H1 (cell line): ENCODE measurements around the gene GSDME. TPM values are rescaled to one million over a fixed set of nuclear protein-coding genes. Genes with fewer than 3 reads are reported as not detected.

Source experiments
- CTCF ChIA-PET: fragments of 300-600 bp; sonication (Branson Sonifier 250); formaldehyde crosslinking; loops from one replicate; lab custom pipeline; 2021; ENCODE audit not compliant: partially characterized antibody; lab: Charles Lee
- POLR2A ChIA-PET: fragments of 300-600 bp; sonication (Branson Sonifier 250); formaldehyde crosslinking; loops from one replicate; lab custom pipeline; 2021; ENCODE audit warnings: inconsistent platforms; ENCODE audit not compliant: partially characterized antibody; lab: Charles Lee
- DNase-seq, 2 experiments: peaks; one replicate each; pipeline versions ENCODE4 v3.0.0 to v3.0.0-alpha.2; 2010 to 2022; ENCODE audit warnings: low spot score in 2 of 2, low read depth in 1 of 2, mixed read lengths in 1 of 2
- FAIRE-seq: peaks from 2 replicates; lab custom pipeline; 2011; peaks lifted over from hg19 to GRCh38; lab: Jason Lieb, UNC
- H2AFZ ChIP-seq: 2 replicates; pipeline ENCODE4 v1.8.1; 2012; ENCODE audit warnings: low read length, inconsistent platforms
- H2AK5ac ChIP-seq: 2 replicates; pipeline ENCODE4 v1.6.1; 2013; ENCODE audit warnings: low read depth, low read length
- H2BK120ac ChIP-seq: replicated peaks from 2 replicates; pipeline ENCODE3; 2013; ENCODE audit warnings: low read depth, low read length, inconsistent platforms
- H2BK12ac ChIP-seq: 2 replicates; pipeline ENCODE4 v1.6.1; 2013; ENCODE audit warnings: low read depth, low read length
- H2BK15ac ChIP-seq: 2 replicates; pipeline ENCODE4 v1.6.1; 2013; ENCODE audit warnings: low read length
- H2BK20ac ChIP-seq: 2 replicates; pipeline ENCODE4 v1.6.1; 2013; ENCODE audit warnings: low read length
- H2BK5ac ChIP-seq: 2 replicates; pipeline ENCODE4 v1.6.1; 2013; ENCODE audit warnings: low read depth, low read length
- H3K14ac ChIP-seq: 2 replicates; pipeline ENCODE4 v1.6.1; 2013; ENCODE audit warnings: inconsistent platforms; ENCODE audit not compliant: insufficient read length
- H3K18ac ChIP-seq: 2 replicates; pipeline ENCODE4 v1.6.1; 2013; ENCODE audit warnings: low read length; ENCODE audit errors: extremely low read depth
- H3K23ac ChIP-seq: 2 replicates; pipeline ENCODE4 v1.6.1; 2013; ENCODE audit warnings: inconsistent platforms; ENCODE audit not compliant: insufficient read length
- H3K23me2 ChIP-seq: 2 replicates; pipeline ENCODE4 v1.6.1; 2013; ENCODE audit warnings: low read depth, low read length
- H3K27ac ChIP-seq: 2 replicates; pipeline ENCODE4 v1.6.1; 2011; ENCODE audit warnings: low read depth, low read length, inconsistent platforms
- H3K27me3 ChIP-seq, 4 experiments: replicated peaks in 1 of 4; 1 replicate in 1 of 4; 2 replicates in 3 of 4; pipeline versions ENCODE4 v1.6.1 to v1.8.1; 2011 to 2013; ENCODE audit warnings: low read length in 3 of 4, mild to moderate bottlenecking in 3 of 4, inconsistent platforms in 2 of 4, mixed read lengths in 2 of 4, moderate library complexity in 1 of 4; ENCODE audit not compliant: control insufficient read depth in 3 of 4, insufficient read depth in 3 of 4; ENCODE audit errors: extremely low read depth in 1 of 4
- H3K36me3 ChIP-seq, 4 experiments: 2 replicates each; pipeline versions ENCODE4 v1.6.1 to v1.8.1; 2011 to 2013; ENCODE audit warnings: mild to moderate bottlenecking in 4 of 4, low read length in 3 of 4, moderate library complexity in 2 of 4, control low read depth in 1 of 4, inconsistent platforms in 1 of 4; ENCODE audit not compliant: insufficient read depth in 4 of 4, control insufficient read depth in 2 of 4
- H3K4ac ChIP-seq: replicated peaks from 2 replicates; pipeline ENCODE3; 2013; ENCODE audit warnings: low read length, low read depth, mixed read lengths, inconsistent platforms; ENCODE audit not compliant: insufficient read length
- H3K4me1 ChIP-seq, 4 experiments: replicated peaks in 1 of 4; 1 replicate in 1 of 4; 2 replicates in 3 of 4; pipeline versions ENCODE4 v1.6.1 to v1.8.1; 2011 to 2013; ENCODE audit warnings: low read length in 3 of 4, inconsistent platforms in 2 of 4, mixed read lengths in 1 of 4; ENCODE audit not compliant: insufficient read depth in 4 of 4, control insufficient read depth in 3 of 4
- H3K4me2 ChIP-seq, 2 experiments: 2 replicates each; pipeline versions ENCODE4 v1.6.1 to v1.8.1; 2011 to 2013; ENCODE audit warnings: low read depth in 2 of 2, low read length in 2 of 2, control low read depth in 1 of 2, inconsistent platforms in 1 of 2, mild to moderate bottlenecking in 1 of 2; ENCODE audit not compliant: insufficient read depth in 1 of 2
- H3K4me3 ChIP-seq, 4 experiments: fragments of 200-600, 300-600 bp in 1 of 4; sonication (generic), shearing (Covaris generic), sonication (Bioruptor Twin) in 1 of 4; 2 replicates each; pipeline versions ENCODE4 v1.5.1 to v1.8.1; 2011 to 2016; ENCODE audit warnings: low read length in 4 of 4, low read depth in 3 of 4, control low read depth in 2 of 4, inconsistent platforms in 2 of 4, mild to moderate bottlenecking in 2 of 4, mixed read lengths in 1 of 4, moderate library complexity in 1 of 4; ENCODE audit not compliant: insufficient read depth in 2 of 4; ENCODE audit errors: extremely low read depth in 1 of 4
- H3K56ac ChIP-seq: replicated peaks from 2 replicates; pipeline ENCODE3; 2013; ENCODE audit warnings: low read depth, mild to moderate bottlenecking, mixed read lengths, low read length, inconsistent platforms; ENCODE audit not compliant: insufficient read length
- H3K79me1 ChIP-seq: 2 replicates; pipeline ENCODE4 v1.6.1; 2013; ENCODE audit warnings: low read depth, low read length, control low read depth
- H3K79me2 ChIP-seq, 2 experiments: 2 replicates each; pipeline versions ENCODE4 v1.6.1 to v1.8.1; 2012 to 2013; ENCODE audit warnings: low read length in 2 of 2, mild to moderate bottlenecking in 2 of 2, inconsistent platforms in 1 of 2; ENCODE audit not compliant: insufficient read depth in 2 of 2, control insufficient read depth in 1 of 2
- H3K9ac ChIP-seq, 4 experiments: replicated peaks in 1 of 4; 1 replicate in 1 of 4; 2 replicates in 3 of 4; pipeline versions ENCODE4 v1.6.1 to v1.8.1; 2011 to 2013; ENCODE audit warnings: low read depth in 3 of 4, low read length in 3 of 4, control low read depth in 2 of 4, mild to moderate bottlenecking in 2 of 4, moderate library complexity in 2 of 4, inconsistent platforms in 1 of 4; ENCODE audit errors: extremely low read depth in 1 of 4
- H3K9me3 ChIP-seq, 2 experiments: 2 replicates each; pipeline versions ENCODE4 v1.6.1 to v1.8.1; 2012 to 2013; ENCODE audit warnings: mild to moderate bottlenecking in 2 of 2, moderate library complexity in 2 of 2, control low read depth in 1 of 2, inconsistent platforms in 1 of 2, low read depth in 1 of 2, low read length in 1 of 2, mixed read lengths in 1 of 2; ENCODE audit not compliant: insufficient read depth in 2 of 2
- H4K20me1 ChIP-seq, 2 experiments: replicated peaks in 1 of 2; 2 replicates each; pipeline versions ENCODE3 to v1.8.1; 2011 to 2013; ENCODE audit warnings: inconsistent platforms in 2 of 2, low read length in 2 of 2, mild to moderate bottlenecking in 1 of 2; ENCODE audit not compliant: insufficient read depth in 2 of 2, control insufficient read depth in 1 of 2
- H4K5ac ChIP-seq: 2 replicates; pipeline ENCODE4 v1.6.1; 2013; ENCODE audit warnings: low read length, low read depth, mixed read lengths, inconsistent platforms; ENCODE audit not compliant: insufficient read length
- H4K8ac ChIP-seq: 2 replicates; pipeline ENCODE4 v1.8.0; 2013; ENCODE audit warnings: mild to moderate bottlenecking, moderate library complexity, low read length, inconsistent platforms; ENCODE audit not compliant: insufficient read depth; ENCODE audit errors: extremely low read depth
- H4K91ac ChIP-seq: replicated peaks from 2 replicates; pipeline ENCODE3; 2013; ENCODE audit warnings: low read length, mixed read lengths, inconsistent platforms; ENCODE audit not compliant: insufficient read length
- ASH2L ChIP-seq: fragments of 200-600, 300-600 bp; sonication (generic); IDR thresholded peaks from one replicate; pipeline ENCODE4 v1.7.1; 2017; ENCODE audit warnings: low read length
- BRCA1 ChIP-seq: IDR thresholded peaks from 2 replicates; pipeline ENCODE4 v1.6.1; 2012; ENCODE audit warnings: low read depth, low read length, improper control_type of control experiment
- CHD1 ChIP-seq: IDR thresholded peaks from 2 replicates; pipeline ENCODE4 v1.6.1; 2012; ENCODE audit warnings: low read depth, low read length, improper control_type of control experiment
- CTBP2 ChIP-seq: IDR thresholded peaks from 2 replicates; pipeline ENCODE4 v1.7.0; 2011; ENCODE audit warnings: borderline replicate concordance, mild to moderate bottlenecking, moderate library complexity, mixed read lengths, low read length; ENCODE audit not compliant: insufficient read depth, insufficient read length
- EGR1 ChIP-seq: IDR thresholded peaks from 2 replicates; pipeline ENCODE4 v1.6.1; 2011; ENCODE audit warnings: low read depth, low read length, borderline replicate concordance
- JUN ChIP-seq: IDR thresholded peaks from 2 replicates; pipeline ENCODE4 v1.6.1; 2011; ENCODE audit warnings: low read depth, mild to moderate bottlenecking, improper control_type of control experiment, low read length
- KDM1A ChIP-seq: fragments of 200-600, 300-600 bp; sonication (generic); IDR thresholded peaks from 2 replicates; pipeline ENCODE4 v1.7.1; 2016; ENCODE audit warnings: mild to moderate bottlenecking, low read length, borderline replicate concordance
- MAFK ChIP-seq: IDR thresholded peaks from 2 replicates; pipeline ENCODE4 v1.6.1; 2012; ENCODE audit warnings: low read depth, mild to moderate bottlenecking, improper control_type of control experiment, low read length
- NANOG ChIP-seq: IDR thresholded peaks from 2 replicates; pipeline ENCODE4 v1.6.1; 2011; ENCODE audit warnings: low read length, low read depth, mild to moderate bottlenecking, inconsistent platforms; ENCODE audit not compliant: insufficient read depth, poor library complexity, severe bottlenecking
- SP2 ChIP-seq: IDR thresholded peaks from 2 replicates; pipeline ENCODE4 v1.6.1; 2012; ENCODE audit warnings: mild to moderate bottlenecking, low read length, inconsistent platforms
- SRF ChIP-seq: IDR thresholded peaks from 2 replicates; pipeline ENCODE4 v1.6.1; 2011; ENCODE audit warnings: mild to moderate bottlenecking, low read depth, low read length, moderate library complexity
- WGBS, 2 experiments: shearing (Covaris generic) in 1 of 2; methylation state at CpG; one replicate each; pipeline versions ENCODE4 v1.1.6 to v1.1.7; 2013 to 2015; ENCODE audit warnings: low lambda C conversion rate in 2 of 2, mixed read lengths in 2 of 2, inconsistent platforms in 1 of 2, low coverage in 1 of 2, missing lambda C conversion rate in 1 of 2; ENCODE audit not compliant: insufficient replicate concordance in 2 of 2, insufficient coverage in 1 of 2, insufficient read length in 1 of 2; ENCODE audit errors: extremely low coverage in 1 of 2, missing lambda C conversion rate in 1 of 2; 5-methylcytosine and 5-hydroxymethylcytosine counted together
- polyA plus RNA-seq, 7 experiments: library from polyadenylated mRNA; depleted of rRNA in 3 of 7; stranded (reverse) in 5 of 7; unstranded in 2 of 7; fragments of >200 nt in 5 of 7; fragments of 200-250 nt in 2 of 7; gene quantifications; 1 replicate in 5 of 7; 2 replicates in 1 of 7; 4 replicates in 1 of 7; pipeline versions ENCODE4 v1.2.1 to v1.2.3, GENCODE V29; 2011 to 2013; ENCODE audit warnings: missing spikeins in 2 of 7, mixed read lengths in 2 of 7
- total RNA-seq: library from RNA; stranded (reverse); fragmentation: NEBNext Ultra II Directional; extraction: Animal tissue kit (Norgen Biotek cat#: 25700); gene quantifications from 2 replicates; pipeline ENCODE4 v1.2.1, GENCODE V29; 2021
- TF ChIP-seq, protein P1 (sequence below): IDR thresholded peaks from 2 replicates; pipeline ENCODE4 v1.6.1; 2012; ENCODE audit warnings: inconsistent platforms

Gene GSDME
- total and polyA plus RNA-seq, 2 of the 8 experiments (the other 6 are each of a cell fraction or from before 2014, with no cell fraction given): 5.4 to 7.6 TPM

DNA sequence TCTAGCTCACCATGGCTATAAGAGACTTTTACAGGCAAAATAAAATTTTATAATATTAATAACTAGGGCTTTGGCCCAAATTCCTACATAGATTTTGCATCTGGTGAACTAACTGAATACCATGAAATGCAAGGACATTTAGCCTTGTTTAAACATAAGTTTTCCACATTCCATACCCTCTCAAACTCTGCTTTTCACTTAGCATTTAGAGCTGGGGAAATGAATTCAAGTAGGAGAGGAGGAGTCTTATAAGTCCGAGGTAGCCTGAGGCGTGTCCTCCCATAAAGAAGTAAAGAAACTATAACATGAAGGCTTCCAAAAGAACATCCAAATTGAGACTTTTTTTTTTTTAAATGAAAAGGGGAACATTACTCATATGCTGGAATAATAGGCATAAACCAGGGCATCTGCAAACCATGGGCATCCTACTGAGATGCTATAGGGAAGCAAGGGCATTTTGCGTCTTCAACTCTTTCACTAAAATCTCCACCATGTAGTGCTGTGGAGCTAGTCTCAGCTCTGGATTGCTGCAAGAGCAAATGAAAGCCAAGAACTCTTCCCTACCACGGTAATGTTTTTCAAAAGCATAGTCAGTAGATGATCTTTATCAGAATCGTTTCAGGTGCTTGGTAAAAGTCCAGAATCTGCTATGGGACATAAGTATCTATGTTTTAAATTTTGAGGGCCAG, 104.9 kb downstream of the GSDME start:
- no peak overlapping the region for H4K91ac ChIP-seq
- no peaks in the 10 kb centered on the region for H3K23me2 ChIP-seq
- H4K5ac ChIP-seq: no peak overlapping the region
- FAIRE-seq (peak; percentile 62), DNase-seq (no peak)
- no peaks in the 10 kb centered on the region; the same call in 1 of the 2 replicates for H3K79me1 ChIP-seq
- no peak overlapping the region for H2BK120ac ChIP-seq
- H3K56ac ChIP-seq: no peak overlapping the region
- no peak overlapping the region for H2AFZ ChIP-seq
- no peaks in the 10 kb centered on the region for H3K9me3 ChIP-seq
- CTCF ChIA-PET: no interaction called here
- no peaks in the 10 kb centered on the region; a peak in 2 of 8 replicates for H3K36me3 ChIP-seq
- no peak overlapping the region for H3K9ac ChIP-seq
- H3K79me2 ChIP-seq: 0 out of 4 replicates have a peak, but pooled peaks cover 0 to 2% of the 10 kb centered on the region in 2 experiments
- no peak overlapping the region for H3K18ac ChIP-seq
- H3K4me1 ChIP-seq: no peaks in the 10 kb centered on the region
- no peak overlapping the region for H3K4me3 ChIP-seq
- no peak overlapping the region for H2AK5ac ChIP-seq
- no peak overlapping the region for H3K4me2 ChIP-seq
- H3K14ac ChIP-seq: no peak overlapping the region
- no peak overlapping the region for H3K27ac ChIP-seq
- H4K20me1 ChIP-seq: peaks cover 0 to 2% of the 10 kb centered on the region in 2 experiments
- H3K27me3 ChIP-seq: no peaks in the 10 kb centered on the region
- WGBS, 2 experiments: 67% methylated on average over 5 of the region's 5 CpGs; no CpG with 5 or more reads in 1 of the 2 experiments
- H2BK12ac ChIP-seq: no peak overlapping the region
- POLR2A ChIA-PET: interaction anchor here (0.6 kb wide), 2 partner anchors 9 to 941 kb away, joined by 3 read pairs; no protein-coding TSS in a partner anchor
- peak overlapping the region; percentile 53 for H3K4ac ChIP-seq
- no peak overlapping the region for H2BK5ac ChIP-seq
- H4K8ac ChIP-seq: no peak overlapping the region
- H2BK20ac ChIP-seq: no peak overlapping the region
- no peak overlapping the region for H3K23ac ChIP-seq
- TF ChIP-seq JUN: no peak
- TF ChIP-seq SRF: no peak
- no peak for TF ChIP-seq BRCA1
- TF ChIP-seq CHD1: no peak
- no peak for TF ChIP-seq SP2
- no peak for TF ChIP-seq CTBP2
- TF ChIP-seq ASH2L: no peak
- TF ChIP-seq KDM1A: no peak
- TF ChIP-seq NANOG: no peak
- no peak for TF ChIP-seq MAFK
- TF ChIP-seq EGR1: no peak
- TF ChIP-seq, protein P1, sequence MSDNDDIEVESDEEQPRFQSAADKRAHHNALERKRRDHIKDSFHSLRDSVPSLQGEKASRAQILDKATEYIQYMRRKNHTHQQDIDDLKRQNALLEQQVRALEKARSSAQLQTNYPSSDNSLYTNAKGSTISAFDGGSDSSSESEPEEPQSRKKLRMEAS: no peak
- H2BK15ac ChIP-seq: no peak overlapping the region
